Measurements from ENCODE around the gene C16orf96. TPM values are rescaled to one million over a fixed set of nuclear protein-coding genes. Genes with fewer than 3 reads are reported as not detected.
"Not testable (repeated sequence)": the region's sequence is repeated elsewhere in the genome, so short reads cannot be mapped to it uniquely, and the experiment has no call there.

Gene C16orf96
- total RNA-seq, 2 experiments from 2014 or later = 0.13 TPM

- H3K27me3 Mint-ChIP-seq (ENCODE audit: low read depth) = peaks cover 2% of the 10 kb centered on the region
- H3K9me3 Mint-ChIP-seq (ENCODE audit: insufficient read depth) = no peaks in the 10 kb centered on the region
- H3K4me1 Mint-ChIP-seq (ENCODE audit: low read depth) = peaks cover 16% of the 10 kb centered on the region
- ATAC-seq (no peak), DNase-seq (no peak)
- no peak overlapping the region for H3K27ac Mint-ChIP-seq
- H3K4me3 Mint-ChIP-seq = no peak overlapping the region
- ChIA-PET CTCF (interaction anchor here (0.7 to 1.7 kb wide), 4 partner anchors 14 to 63 kb away, joined by 3 to 5 read pairs (median 4); partner anchors contain the start of gene C16orf96), POLR2A (no interaction called here)
- H3K36me3 Mint-ChIP-seq (ENCODE audit: low read depth) = no peaks in the 10 kb centered on the region
These were observed 13.9 kb downstream of the C16orf96 start for GRCh38 chr16:4570086-4570485.

GRCh38 chr16:4570688-4571321 lies 14.7 kb downstream of the C16orf96 start:
- POLR2A ChIA-PET = no interaction called here
- DNase-seq (no peak), ATAC-seq (no peak)
- peaks cover 2% of the 10 kb centered on the region for H3K27me3 Mint-ChIP-seq (ENCODE audit: low read depth)
- no peaks in the 10 kb centered on the region for H3K36me3 Mint-ChIP-seq (ENCODE audit: low read depth)
- H3K4me3 Mint-ChIP-seq = no peak overlapping the region
- H3K27ac Mint-ChIP-seq = no peak overlapping the region
- H3K4me1 Mint-ChIP-seq (ENCODE audit: low read depth) = peaks cover 18% of the 10 kb centered on the region
- CTCF ChIA-PET = interaction anchor here (0.7 to 1.7 kb wide), 5 partner anchors 14 to 52 kb away, joined by 3 to 5 read pairs (median 3); partner anchors contain the start of gene C16orf96
- no peaks in the 10 kb centered on the region for H3K9me3 Mint-ChIP-seq (ENCODE audit: insufficient read depth)

- Mint-ChIP-seq H3K27ac (no peak overlapping the region), H3K27me3 (ENCODE audit: low read depth) (no peaks in the 10 kb centered on the region), H3K9me3 (ENCODE audit: insufficient read depth) (no peaks in the 10 kb centered on the region), H3K4me1 (ENCODE audit: low read depth) (peaks cover 11% of the 10 kb centered on the region), H3K4me3 (no peak overlapping the region), H3K36me3 (ENCODE audit: low read depth) (no peaks in the 10 kb centered on the region)
- CTCF ChIA-PET = interaction anchor here (0.7 to 3.7 kb wide), 3 partner anchors 13 to 78 kb away, joined by 3 to 22 read pairs (median 5); no protein-coding TSS in a partner anchor
- ATAC-seq (no peak), DNase-seq (no peak)
- POLR2A ChIA-PET = no interaction called here
These were observed 16.6 kb downstream of the C16orf96 start for GRCh38 chr16:4572715-4573114.

- H3K9me3 Mint-ChIP-seq (ENCODE audit: insufficient read depth); H3K27me3 Mint-ChIP-seq (ENCODE audit: low read depth); POLR2A ChIA-PET; H3K27ac Mint-ChIP-seq; ATAC-seq; DNase-seq; H3K4me3 Mint-ChIP-seq; H3K36me3 Mint-ChIP-seq (ENCODE audit: low read depth): not testable (repeated sequence)
- CTCF ChIA-PET = interaction anchor here (0.8 to 3.7 kb wide), 3 partner anchors 12 to 68 kb away, joined by 3 to 22 read pairs (median 5); no protein-coding TSS in a partner anchor
- H3K4me1 Mint-ChIP-seq (ENCODE audit: low read depth) = peaks cover 11% of the 10 kb centered on the region
These were observed 17.8 kb downstream of the C16orf96 start for GRCh38 chr16:4573926-4574325.

- CTCF ChIA-PET = interaction anchor here (0.6 to 3.7 kb wide), 5 partner anchors 13 to 69 kb away, joined by 3 to 22 read pairs (median 4); no protein-coding TSS in a partner anchor
- peak; percentile 64 for ATAC-seq
- Mint-ChIP-seq H3K4me3 (no peak overlapping the region), H3K27ac (peak overlapping the region; percentile 34), H3K27me3 (ENCODE audit: low read depth) (no peaks in the 10 kb centered on the region), H3K9me3 (ENCODE audit: insufficient read depth) (no peaks in the 10 kb centered on the region), H3K36me3 (ENCODE audit: low read depth) (no peaks in the 10 kb centered on the region), H3K4me1 (ENCODE audit: low read depth) (peaks cover 11% of the 10 kb centered on the region)
- DNase-seq = peak; percentile 36
- POLR2A ChIA-PET = no interaction called here
These were observed 19.0 kb downstream of the C16orf96 start for GRCh38 chr16:4574919-4575705.

- Mint-ChIP-seq H3K4me1 (ENCODE audit: low read depth) (peaks cover 11% of the 10 kb centered on the region), H3K4me3 (no peak overlapping the region), H3K36me3 (ENCODE audit: low read depth) (no peaks in the 10 kb centered on the region), H3K27me3 (ENCODE audit: low read depth) (no peaks in the 10 kb centered on the region), H3K9me3 (ENCODE audit: insufficient read depth) (no peaks in the 10 kb centered on the region), H3K27ac (no peak overlapping the region)
- no peak for DNase-seq
- ATAC-seq = no peak
- ChIA-PET CTCF (interaction anchor here (2.0 kb wide), 1 partner anchor 28 kb away, joined by 4 read pairs; no protein-coding TSS in a partner anchor), POLR2A (no interaction called here)
These were observed 19.9 kb downstream of the C16orf96 start for GRCh38 chr16:4576008-4576407.

GRCh38 chr16:4578961-4579530 lies 22.9 kb downstream of the C16orf96 start:
- H3K27me3 Mint-ChIP-seq (ENCODE audit: low read depth) = no peaks in the 10 kb centered on the region

GRCh38 chr16:4580250-4580649 lies 24.1 kb downstream of the C16orf96 start:
- DNase-seq = no peak
- ChIA-PET POLR2A (no interaction called here), CTCF (no interaction called here)
- Mint-ChIP-seq H3K4me1 (ENCODE audit: low read depth) (no peaks in the 10 kb centered on the region), H3K4me3 (no peak overlapping the region), H3K27ac (no peak overlapping the region), H3K9me3 (ENCODE audit: insufficient read depth) (no peaks in the 10 kb centered on the region), H3K27me3 (ENCODE audit: low read depth) (no peaks in the 10 kb centered on the region), H3K36me3 (ENCODE audit: low read depth) (no peaks in the 10 kb centered on the region)
- ATAC-seq = no peak

More at GRCh38 chr16:4578961-4579530, 22.9 kb downstream of the C16orf96 start:
- POLR2A ChIA-PET = no interaction called here
- DNase-seq (no peak), ATAC-seq (no peak)
- CTCF ChIA-PET = interaction anchor here (0.6 kb wide), 1 partner anchor 30 kb away, joined by 3 read pairs; no protein-coding TSS in a partner anchor
- no peak overlapping the region for H3K27ac Mint-ChIP-seq
- no peaks in the 10 kb centered on the region for H3K36me3 Mint-ChIP-seq (ENCODE audit: low read depth)
- H3K4me3 Mint-ChIP-seq = no peak overlapping the region
- no peaks in the 10 kb centered on the region for H3K9me3 Mint-ChIP-seq (ENCODE audit: insufficient read depth)
- peaks cover 11% of the 10 kb centered on the region for H3K4me1 Mint-ChIP-seq (ENCODE audit: low read depth)

- Mint-ChIP-seq H3K36me3 (ENCODE audit: low read depth) (no peaks in the 10 kb centered on the region), H3K4me1 (ENCODE audit: low read depth) (peaks cover 4% of the 10 kb centered on the region), H3K27me3 (ENCODE audit: low read depth) (peaks cover 11% of the 10 kb centered on the region), H3K4me3 (no peak overlapping the region), H3K9me3 (ENCODE audit: insufficient read depth) (no peaks in the 10 kb centered on the region), H3K27ac (no peak overlapping the region)
- CTCF ChIA-PET = no interaction called here
- DNase-seq = no peak
- POLR2A ChIA-PET = no interaction called here
- no peak for ATAC-seq
These were observed 27.8 kb downstream of the C16orf96 start for GRCh38 chr16:4583906-4584305.

GRCh38 chr16:4586291-4586690 lies 30.2 kb downstream of the C16orf96 start:
- CTCF ChIA-PET = interaction anchor here (0.7 to 2.5 kb wide), 17 partner anchors 8 to 164 kb away, joined by 3 to 40 read pairs (median 4); partner anchors contain the start of gene HMOX2
- POLR2A ChIA-PET = interaction anchor here (1.2 kb wide), 1 partner anchor 80 kb away, joined by 3 read pairs; no protein-coding TSS in a partner anchor

GRCh38 chr16:4588386-4588785 lies 32.2 kb downstream of the C16orf96 start:
- ChIA-PET POLR2A (no interaction called here), CTCF (interaction anchor here (1.1 to 2.3 kb wide), 2 partner anchors 83 to 185 kb away, joined by 3 to 10 read pairs; no protein-coding TSS in a partner anchor)
- Mint-ChIP-seq H3K4me1 (ENCODE audit: low read depth) (peaks cover 4% of the 10 kb centered on the region), H3K27ac (no peak overlapping the region), H3K27me3 (ENCODE audit: low read depth) (peaks cover 11% of the 10 kb centered on the region), H3K4me3 (no peak overlapping the region), H3K36me3 (ENCODE audit: low read depth) (no peaks in the 10 kb centered on the region), H3K9me3 (ENCODE audit: insufficient read depth) (no peaks in the 10 kb centered on the region)
- ATAC-seq (no peak), DNase-seq (no peak)

More at GRCh38 chr16:4586291-4586690, 30.2 kb downstream of the C16orf96 start:
- DNase-seq (no peak), ATAC-seq (no peak)
- H3K27ac Mint-ChIP-seq = no peak overlapping the region
- H3K4me1 Mint-ChIP-seq (ENCODE audit: low read depth) = peaks cover 4% of the 10 kb centered on the region
- H3K9me3 Mint-ChIP-seq (ENCODE audit: insufficient read depth) = no peaks in the 10 kb centered on the region
- H3K27me3 Mint-ChIP-seq (ENCODE audit: low read depth) = peaks cover 11% of the 10 kb centered on the region
- H3K4me3 Mint-ChIP-seq = no peak overlapping the region
- no peaks in the 10 kb centered on the region for H3K36me3 Mint-ChIP-seq (ENCODE audit: low read depth)
